ENCODE results near the gene TNS1.

The TNS1 gene

GRCh38 chr2:217940261-217941220 lies 62.3 kb downstream of the TNS1 start:
- no peak for DNase-seq

GRCh38 chr2:217939629-217940245 lies 63.1 kb downstream of the TNS1 start:
- DNase-seq, result no peak

GRCh38 chr2:217939220-217939619 lies 63.6 kb downstream of the TNS1 start:
- DNase-seq, result no peak

- no peak for DNase-seq
Measured at GRCh38 chr2:217938036-217938435, 64.8 kb downstream of the TNS1 start.

- no peak for DNase-seq
Measured at GRCh38 chr2:217937446-217937845, 65.3 kb downstream of the TNS1 start.

- no peak for DNase-seq
Measured at GRCh38 chr2:217936952-217937351, 65.8 kb downstream of the TNS1 start.

GRCh38 chr2:217935901-217936684 lies 66.7 kb downstream of the TNS1 start:
- no peak for DNase-seq

- DNase-seq, result no peak
Measured at GRCh38 chr2:217935235-217935879, 67.4 kb downstream of the TNS1 start.

- DNase-seq, result no peak
Measured at GRCh38 chr2:217934321-217935131, 68.3 kb downstream of the TNS1 start.

GRCh38 chr2:217933617-217933993 lies 69.2 kb downstream of the TNS1 start:
- no peak for DNase-seq

GRCh38 chr2:217932803-217933616 lies 69.8 kb downstream of the TNS1 start:
- DNase-seq, result no peak

GRCh38 chr2:217931846-217932560 lies 70.8 kb downstream of the TNS1 start:
- no peak for DNase-seq

GRCh38 chr2:217930761-217931563 lies 71.8 kb downstream of the TNS1 start:
- DNase-seq, result no peak

GRCh38 chr2:217929757-217930707 lies 72.8 kb downstream of the TNS1 start:
- DNase-seq, result no peak

- no peak for DNase-seq
Measured at GRCh38 chr2:217929272-217929671, 73.5 kb downstream of the TNS1 start.

- DNase-seq, result no peak
Measured at GRCh38 chr2:217928324-217929181, 74.2 kb downstream of the TNS1 start.

GRCh38 chr2:217927601-217928323 lies 75.0 kb downstream of the TNS1 start:
- DNase-seq, result no peak

Measured in activated CD4-positive, alpha-beta T cell treated with anti-CD3 and anti-CD28 coated beads for 4 hours (primary cell).